GM18909 (cell line): ENCODE data around the gene VWA3A.
"Not testable (repeated sequence)": the region's sequence is repeated elsewhere in the genome, so short reads cannot be mapped to it uniquely, and the experiment has no call there.

ENCODE experiments used
- ATAC-seq: cut with Tn5 transposase; IDR thresholded peaks from one replicate; pipeline ENCODE4 v1.9.1; 2021; ENCODE audit warnings: mild to moderate bottlenecking; ENCODE audit not compliant: unreplicated experiment, poor library complexity

The VWA3A gene, protein sequence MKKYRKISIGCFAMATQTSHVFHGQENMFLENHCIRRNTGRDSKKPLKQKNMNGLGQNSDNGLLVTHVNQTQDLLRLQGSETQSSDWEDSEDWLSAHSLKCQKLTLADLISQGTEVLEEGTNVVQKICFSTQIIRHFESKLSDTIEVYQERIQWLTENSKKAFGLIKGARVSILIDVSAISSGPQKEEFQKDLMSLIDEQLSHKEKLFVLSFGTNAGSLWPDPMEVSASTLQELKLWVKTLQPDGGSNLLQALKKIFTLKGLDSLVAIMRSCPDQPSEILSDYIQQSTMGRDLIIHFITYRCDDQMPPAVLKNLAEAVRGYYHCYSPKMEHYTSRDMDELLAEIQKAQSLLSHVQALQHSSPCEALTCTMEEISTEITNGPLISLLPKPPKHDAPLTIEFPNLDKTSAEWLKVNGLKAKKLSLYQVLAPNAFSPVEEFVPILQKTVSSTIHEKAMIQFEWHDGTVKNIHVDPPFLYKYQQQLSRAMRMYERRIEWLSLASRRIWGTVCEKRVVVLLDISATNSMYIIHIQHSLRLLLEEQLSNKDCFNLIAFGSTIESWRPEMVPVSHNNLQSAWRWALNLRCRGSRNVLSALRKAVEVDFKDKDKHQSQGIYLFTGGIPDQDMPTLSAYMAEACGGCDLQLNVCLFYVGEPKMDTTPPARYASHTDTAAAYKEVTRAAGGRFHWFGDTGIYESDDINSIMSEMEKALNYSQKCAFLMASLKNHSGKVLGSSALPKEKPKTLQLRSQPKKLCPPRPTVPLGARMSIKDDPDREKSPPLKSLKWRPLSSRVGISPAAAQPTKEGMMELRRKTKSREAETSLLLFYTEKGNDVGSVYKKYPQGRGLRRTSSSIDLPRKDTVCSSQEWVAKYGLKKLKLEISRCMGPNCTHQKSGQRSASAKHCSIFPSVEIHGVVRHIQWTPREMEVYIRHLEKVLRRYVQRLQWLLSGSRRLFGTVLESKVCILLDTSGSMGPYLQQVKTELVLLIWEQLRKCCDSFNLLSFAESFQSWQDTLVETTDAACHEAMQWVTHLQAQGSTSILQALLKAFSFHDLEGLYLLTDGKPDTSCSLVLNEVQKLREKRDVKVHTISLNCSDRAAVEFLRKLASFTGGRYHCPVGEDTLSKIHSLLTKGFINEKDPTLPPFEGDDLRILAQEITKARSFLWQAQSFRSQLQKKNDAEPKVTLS

GRCh38 chr16:22092143-22092933 lies at the start of gene VWA3A:
TSS of gene VWA3A (plus strand) at chr16:22092541. CDS start at chr16:22092638, 97 bp downstream.
- no peak for ATAC-seq

GRCh38 chr16:22043882-22044281 lies 48.5 kb upstream of the VWA3A start:
- ATAC-seq: not testable (repeated sequence)

DNA sequence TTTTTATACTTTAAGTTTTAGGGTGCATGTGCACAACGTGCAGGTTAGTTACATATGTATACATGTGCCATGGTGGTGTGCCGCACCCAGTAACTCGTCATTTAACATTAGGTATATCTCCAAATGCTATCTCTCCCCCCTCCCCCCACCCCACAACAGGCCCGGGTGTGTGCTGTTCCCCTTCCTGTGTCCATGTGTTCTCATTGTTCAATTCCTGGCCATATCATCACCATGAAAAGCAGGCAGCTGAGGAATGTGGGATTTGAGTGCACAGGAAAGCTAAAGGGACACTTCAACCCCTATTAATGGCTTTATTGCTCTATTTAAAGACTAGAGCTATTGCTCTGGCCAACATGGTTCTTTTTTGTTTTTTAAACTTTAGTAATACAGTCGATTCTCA lies 46.5 kb upstream of the VWA3A start:
- ATAC-seq: not testable (repeated sequence)

DNA sequence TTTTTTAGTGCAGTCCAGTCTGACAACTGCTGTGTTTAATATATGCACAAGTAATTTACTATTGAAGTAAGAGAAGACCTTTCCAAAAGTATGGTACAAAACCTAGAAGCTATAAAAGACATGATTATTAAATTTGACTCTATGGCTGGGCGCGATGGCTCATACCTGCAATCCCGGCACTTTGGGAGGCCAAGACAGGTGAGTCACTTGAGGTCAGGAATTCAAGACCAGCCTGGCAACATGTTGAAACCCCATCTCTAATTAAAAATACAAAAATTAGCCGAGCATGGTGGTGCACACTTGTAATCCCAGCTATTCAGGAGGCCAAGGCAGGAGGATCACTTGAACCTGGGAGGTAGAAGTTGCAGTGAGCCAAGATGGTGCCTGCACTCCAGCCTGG lies 41.4 kb upstream of the VWA3A start:
- ATAC-seq: no peak

DNA sequence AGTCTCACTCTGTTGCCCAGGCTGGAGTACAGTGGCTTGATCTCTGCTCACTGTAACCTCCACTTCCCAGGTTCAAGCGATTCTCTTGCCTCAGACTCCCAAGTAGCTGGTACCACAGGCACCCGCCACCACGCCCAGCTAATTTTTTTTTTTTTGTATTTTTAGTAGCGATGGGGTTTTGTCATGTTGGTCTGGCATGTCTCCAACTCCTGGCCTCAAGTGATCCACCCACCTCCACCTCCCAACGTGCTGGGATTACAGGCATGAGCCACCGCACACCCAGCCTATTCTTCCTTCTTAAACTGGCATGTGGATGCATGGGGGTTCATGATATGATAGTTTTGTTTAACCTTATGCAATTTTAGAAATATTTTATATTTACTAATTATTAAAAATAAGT lies 39.4 kb upstream of the VWA3A start:
- ATAC-seq: no peak

- no peak for ATAC-seq
Observed at GRCh38 chr16:22053921-22054341, 38.4 kb upstream of the VWA3A start.

GRCh38 chr16:22054847-22055590 lies 37.3 kb upstream of the VWA3A start:
- no peak for ATAC-seq

DNA sequence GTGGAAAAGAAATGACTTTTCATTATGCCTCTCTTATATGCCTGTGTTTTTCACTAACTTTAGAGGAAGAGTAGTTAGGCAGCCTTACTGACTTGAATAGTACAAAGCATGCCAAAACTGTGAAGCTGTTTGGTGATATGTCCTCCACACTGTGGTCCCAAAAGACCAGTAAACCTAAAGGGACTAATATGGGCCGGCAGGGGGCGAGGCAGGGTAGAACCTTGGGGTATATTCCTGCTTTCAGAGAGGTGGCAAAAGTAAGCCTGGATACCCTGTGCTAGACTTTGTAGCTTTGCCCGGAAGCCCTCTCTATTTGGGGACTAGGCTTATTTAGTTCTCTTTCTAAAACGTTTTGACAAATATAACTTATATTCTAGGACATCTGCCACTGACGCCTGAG lies 36.5 kb upstream of the VWA3A start:
- ATAC-seq: no peak

DNA sequence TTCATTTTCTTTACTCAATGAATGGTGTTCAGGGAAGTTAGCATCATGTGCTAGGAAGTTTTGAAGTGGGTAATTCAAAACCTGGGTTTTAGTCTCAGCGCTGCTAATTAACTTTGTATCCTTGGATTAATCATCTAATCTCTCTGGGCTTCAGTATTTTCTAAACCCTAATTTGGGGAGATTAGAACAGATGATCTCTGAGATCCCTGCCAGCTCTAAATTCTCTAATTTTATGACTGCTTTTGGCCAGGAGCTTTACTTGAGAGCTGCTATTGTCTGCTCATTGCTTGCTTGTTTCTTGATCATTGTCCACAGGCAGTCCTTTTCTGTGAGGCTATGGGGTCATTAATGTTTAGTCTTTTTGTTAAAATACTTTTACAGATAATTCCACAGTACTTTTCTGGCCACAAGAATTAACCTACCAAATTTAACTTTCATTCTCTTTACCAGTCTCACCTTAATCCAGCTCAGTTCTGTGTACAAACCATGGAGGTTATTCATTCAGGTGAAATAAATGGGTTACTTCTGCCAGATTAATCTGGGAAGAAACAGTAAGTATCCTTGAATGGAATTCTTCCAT lies 28.4 kb upstream of the VWA3A start:
- ATAC-seq: no peak

DNA sequence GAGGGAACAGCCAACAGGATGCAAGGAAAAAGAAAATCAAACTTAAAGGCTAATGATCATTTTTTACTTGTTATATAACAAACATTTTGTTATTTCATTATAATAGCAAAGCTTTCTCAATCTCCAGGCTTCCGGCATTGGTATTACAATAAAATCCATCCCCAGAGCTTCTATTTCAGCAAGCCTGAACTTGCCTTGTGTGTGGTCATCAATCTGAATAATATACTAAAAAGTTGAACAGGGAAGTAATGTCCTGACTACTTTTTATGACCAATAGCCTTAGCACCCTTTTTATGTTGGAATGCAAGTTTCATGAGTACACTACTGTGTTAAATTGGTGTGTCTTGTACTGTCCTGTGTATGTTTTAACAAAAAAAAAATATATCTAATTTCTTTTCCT lies 27.1 kb upstream of the VWA3A start:
- ATAC-seq: no peak

DNA sequence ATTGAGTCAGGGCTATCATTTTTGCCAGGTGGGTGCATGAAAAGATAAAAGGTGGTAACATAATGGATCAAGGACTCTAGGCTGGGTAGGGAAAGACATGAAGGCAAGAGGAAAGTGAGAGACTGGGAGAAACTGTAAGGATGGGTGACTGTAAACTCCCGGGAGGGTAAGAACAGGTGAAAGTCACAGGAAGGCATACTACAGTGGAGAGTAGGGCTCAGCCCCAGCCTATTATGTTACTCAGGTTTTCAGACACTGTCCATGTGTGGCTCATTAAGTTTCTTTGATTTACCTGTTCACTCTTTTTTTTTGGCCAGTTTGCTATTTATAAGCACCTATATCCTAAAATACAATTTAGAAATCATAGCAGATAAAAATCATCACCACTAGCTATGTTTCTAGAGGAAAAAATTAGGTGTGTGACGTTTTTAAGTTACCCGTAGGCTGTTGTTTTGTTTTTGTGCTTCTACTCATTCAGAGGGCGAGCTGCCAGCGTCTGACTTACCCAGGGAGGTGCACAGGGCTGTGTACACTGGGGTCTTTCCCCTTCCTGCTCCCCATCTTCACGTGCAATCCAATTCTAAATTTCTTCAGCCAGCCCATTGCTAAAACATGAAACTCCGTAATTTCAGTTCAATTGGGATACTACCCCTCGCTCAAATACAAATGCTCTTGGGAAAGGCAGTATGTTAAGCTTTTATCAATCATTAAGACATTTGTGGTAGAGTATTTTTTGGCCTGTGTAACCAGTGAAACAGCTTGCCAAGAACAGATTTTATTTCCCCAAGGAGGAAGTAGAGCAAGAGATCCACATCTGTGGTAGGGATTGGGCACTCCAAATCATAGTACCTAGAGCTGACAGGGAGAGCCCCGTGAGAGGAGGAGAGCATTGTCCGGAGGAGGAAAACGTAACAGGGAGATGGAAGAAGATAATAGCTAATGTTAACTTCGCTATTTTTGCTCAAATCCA lies 21.7 kb upstream of the VWA3A start:
- ATAC-seq: no peak

GRCh38 chr16:22071331-22071910 lies 20.9 kb upstream of the VWA3A start:
- no peak for ATAC-seq

DNA sequence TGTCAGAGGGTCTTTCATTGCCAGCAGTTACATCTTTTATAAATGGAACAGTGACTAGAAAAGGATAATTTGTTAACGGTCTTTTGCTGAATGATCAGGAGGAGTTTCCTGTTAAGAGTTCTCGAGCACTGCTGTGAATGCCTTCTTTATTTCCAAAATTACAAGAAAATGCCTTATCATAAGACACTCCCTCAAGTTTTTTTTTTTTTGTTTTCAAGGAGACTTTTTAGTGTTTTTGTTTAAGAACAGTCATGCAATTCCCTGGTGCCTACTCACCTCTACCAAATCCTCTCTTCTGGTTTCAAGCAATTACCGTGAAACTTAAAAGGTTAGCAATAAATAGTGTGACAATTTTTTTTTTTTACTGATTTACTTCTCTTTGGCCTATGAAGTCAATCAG lies 19.0 kb upstream of the VWA3A start:
- ATAC-seq: no peak

- ATAC-seq: no peak
Observed at GRCh38 chr16:22075043-22075757, 17.1 kb upstream of the VWA3A start.

- ATAC-seq: no peak
Observed at GRCh38 chr16:22075776-22076175, 16.6 kb upstream of the VWA3A start.

DNA sequence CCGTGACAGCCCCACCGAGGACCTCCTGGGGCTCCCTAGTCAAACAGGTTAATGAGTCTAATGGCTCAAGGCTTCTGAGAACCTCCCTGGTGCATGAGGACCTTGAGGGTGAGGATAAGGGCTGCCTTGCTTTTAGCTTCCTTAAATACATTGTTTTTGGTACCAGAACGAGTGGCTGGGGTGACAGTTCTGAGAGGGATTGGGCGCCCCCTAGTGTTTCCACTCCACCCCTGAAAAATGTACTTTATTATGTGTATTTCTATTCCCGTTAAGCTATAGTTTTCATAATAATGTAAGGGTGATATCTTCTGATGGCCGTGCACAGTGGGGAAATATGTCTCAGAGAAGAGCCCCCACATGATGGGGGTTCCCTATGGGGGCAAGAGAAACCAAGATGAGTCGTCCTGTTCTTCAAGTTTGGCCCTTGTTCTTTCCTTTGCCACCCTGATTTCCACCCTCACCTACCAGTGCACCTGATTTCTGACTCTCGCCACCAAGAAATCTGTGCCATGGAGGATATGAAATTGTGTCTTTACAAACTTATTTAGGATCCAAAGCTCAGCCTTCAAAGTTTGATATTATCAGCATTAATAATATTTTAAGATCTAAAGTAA lies 14.5 kb upstream of the VWA3A start:
- no peak for ATAC-seq
